H9 (cell line): ENCODE data around the gene RAD18. TPM values are rescaled to one million over a fixed set of nuclear protein-coding genes. Genes with fewer than 3 reads are reported as not detected.

Source experiments
- DNase-seq: peaks from one replicate; pipeline ENCODE4 v3.0.0-alpha.2; 2017
- H2AFZ ChIP-seq: one replicate; pipeline ENCODE4 v1.6.1; 2013; ENCODE audit warnings: mild to moderate bottlenecking, low read length, control low read depth, moderate library complexity
- H2AK5ac ChIP-seq: 2 replicates; pipeline ENCODE4 v1.6.1; 2013; ENCODE audit warnings: low read length, control low read depth, mixed read lengths; ENCODE audit not compliant: insufficient read length
- H2BK120ac ChIP-seq: one replicate; pipeline ENCODE4 v1.6.1; 2013; ENCODE audit warnings: low read depth, mild to moderate bottlenecking, low read length, control low read depth, inconsistent platforms; ENCODE audit not compliant: poor library complexity, severe bottlenecking
- H2BK12ac ChIP-seq: 2 replicates; pipeline ENCODE4 v1.6.1; 2013; ENCODE audit warnings: low read length, control low read depth, mixed read lengths, low read depth; ENCODE audit not compliant: insufficient read length
- H2BK15ac ChIP-seq: 2 replicates; pipeline ENCODE4 v1.6.1; 2013; ENCODE audit warnings: low read depth, low read length, control low read depth
- H2BK20ac ChIP-seq: one replicate; pipeline ENCODE4 v1.6.1; 2013; ENCODE audit warnings: low read depth, mild to moderate bottlenecking, low read length, control low read depth, inconsistent platforms; ENCODE audit not compliant: poor library complexity, severe bottlenecking
- H2BK5ac ChIP-seq: 2 replicates; pipeline ENCODE4 v1.6.1; 2013; ENCODE audit warnings: low read length, control low read depth, mixed read lengths; ENCODE audit not compliant: insufficient read length
- H3K14ac ChIP-seq: 2 replicates; pipeline ENCODE4 v1.6.1; 2013; ENCODE audit warnings: low read length, control low read depth; ENCODE audit not compliant: insufficient read depth
- H3K18ac ChIP-seq: 2 replicates; pipeline ENCODE4 v1.6.1; 2013; ENCODE audit warnings: low read depth, mild to moderate bottlenecking, mixed read lengths, low read length, control low read depth; ENCODE audit not compliant: insufficient read length
- H3K23ac ChIP-seq: 2 replicates; pipeline ENCODE4 v1.6.1; 2013; ENCODE audit warnings: low read length, control low read depth, mixed read lengths, low read depth; ENCODE audit not compliant: insufficient read length
- H3K23me2 ChIP-seq: 2 replicates; pipeline ENCODE4 v1.6.1; 2013; ENCODE audit warnings: low read depth, mild to moderate bottlenecking, mixed read lengths, low read length, control low read depth; ENCODE audit not compliant: insufficient read length, poor library complexity, severe bottlenecking
- H3K27ac ChIP-seq: 2 replicates; pipeline ENCODE4 v1.5.1; 2013; ENCODE audit warnings: low read length, control low read depth, mixed read lengths, low read depth; ENCODE audit not compliant: insufficient read length
- H3K27me3 ChIP-seq: 2 replicates; pipeline ENCODE4 v1.6.1; 2013; ENCODE audit warnings: low read length, control low read depth, inconsistent platforms; ENCODE audit not compliant: insufficient read depth
- H3K4ac ChIP-seq: 2 replicates; pipeline ENCODE4 v1.6.1; 2013; ENCODE audit warnings: low read depth, mild to moderate bottlenecking, control low read depth, inconsistent platforms, low read length, moderate library complexity
- H3K4me1 ChIP-seq: 2 replicates; pipeline ENCODE4 v1.6.1; 2013; ENCODE audit warnings: low read length, control low read depth, inconsistent platforms; ENCODE audit not compliant: insufficient read depth
- H3K4me2 ChIP-seq: 2 replicates; pipeline ENCODE4 v1.6.1; 2013; ENCODE audit warnings: low read length, control low read depth, mixed read lengths; ENCODE audit not compliant: insufficient read length, insufficient read depth
- H3K56ac ChIP-seq: 2 replicates; pipeline ENCODE4 v1.6.1; 2013; ENCODE audit warnings: low read depth, mild to moderate bottlenecking, mixed read lengths, low read length, control low read depth; ENCODE audit not compliant: insufficient read length
- H3K79me1 ChIP-seq: 2 replicates; pipeline ENCODE4 v1.6.1; 2013; ENCODE audit warnings: low read depth, mild to moderate bottlenecking, moderate library complexity, low read length, control low read depth, inconsistent platforms; ENCODE audit not compliant: insufficient read depth, poor library complexity, severe bottlenecking
- H3K79me2 ChIP-seq: 2 replicates; pipeline ENCODE4 v1.6.1; 2013; ENCODE audit warnings: low read length, control low read depth, inconsistent platforms; ENCODE audit not compliant: insufficient read depth
- H3K9ac ChIP-seq: 2 replicates; pipeline ENCODE4 v1.6.1; 2013; ENCODE audit warnings: low read length, control low read depth, mixed read lengths; ENCODE audit not compliant: insufficient read length; ENCODE audit errors: extremely low read depth
- H3K9me3 ChIP-seq: one replicate; pipeline ENCODE4 v1.6.1; 2013; ENCODE audit warnings: low read depth, low read length, inconsistent platforms; ENCODE audit not compliant: control insufficient read depth
- H3T11ph ChIP-seq: one replicate; pipeline ENCODE4 v1.6.1; 2013; ENCODE audit warnings: mild to moderate bottlenecking, low read length, control low read depth, inconsistent platforms
- H4K20me1 ChIP-seq: one replicate; pipeline ENCODE4 v1.6.1; 2013; ENCODE audit not compliant: control insufficient read depth, insufficient read length, insufficient read depth
- H4K5ac ChIP-seq: 2 replicates; pipeline ENCODE4 v1.6.1; 2013; ENCODE audit warnings: low read depth, mild to moderate bottlenecking, mixed read lengths, low read length, control low read depth; ENCODE audit not compliant: insufficient read length
- H4K8ac ChIP-seq: replicated peaks from 2 replicates; pipeline ENCODE4 v1.6.1; 2013; ENCODE audit warnings: low read length, control low read depth, mixed read lengths, low read depth; ENCODE audit not compliant: insufficient read length
- H4K91ac ChIP-seq: 2 replicates; pipeline ENCODE4 v1.6.1; 2013; ENCODE audit warnings: low read depth, mild to moderate bottlenecking, moderate library complexity, mixed read lengths, low read length, control low read depth; ENCODE audit not compliant: insufficient read length
- H3K27ac Mint-ChIP-seq, 3 experiments: 2 replicates in 2 of 3; 3 replicates in 1 of 3; pipeline ENCODE4 v1.8.0; 2020 to 2021; ENCODE audit warnings: mixed read lengths in 3 of 3, mild to moderate bottlenecking in 1 of 3, moderate library complexity in 1 of 3
- H3K27me3 Mint-ChIP-seq: 2 replicates; pipeline ENCODE4 v1.8.0; 2021; ENCODE audit warnings: low read depth, mild to moderate bottlenecking, moderate library complexity, mixed read lengths
- H3K36me3 Mint-ChIP-seq, 3 experiments: 2 replicates in 2 of 3; 3 replicates in 1 of 3; pipeline ENCODE4 v1.8.0; 2020 to 2021; ENCODE audit warnings: low read depth in 3 of 3, mixed read lengths in 3 of 3; ENCODE audit not compliant: insufficient read depth in 1 of 3
- H3K4me1 Mint-ChIP-seq, 2 experiments: 2 replicates each; pipeline ENCODE4 v1.8.0; 2020; ENCODE audit warnings: mixed read lengths in 2 of 2
- H3K4me3 Mint-ChIP-seq, 2 experiments: 2 replicates in 1 of 2; 3 replicates in 1 of 2; pipeline ENCODE4 v1.8.0; 2020 to 2021; ENCODE audit warnings: mild to moderate bottlenecking in 2 of 2, mixed read lengths in 2 of 2, moderate library complexity in 1 of 2
- H3K9me3 Mint-ChIP-seq, 2 experiments: 2 replicates in 1 of 2; 3 replicates in 1 of 2; pipeline ENCODE4 v1.8.0; 2020; ENCODE audit warnings: mild to moderate bottlenecking in 2 of 2, mixed read lengths in 2 of 2, moderate library complexity in 1 of 2
- CTCF ChIP-seq: fragments of 200-600 bp; sonication (generic); conservative IDR thresholded peaks from 3 replicates; pipeline ENCODE4 v1.8.0; 2021; ENCODE audit warnings: antibody characterized with exemption, mild to moderate bottlenecking
- WGBS: extraction: QIAGEN DNeasy Blood & Tissue Kit; methylation state at CpG from one replicate; pipeline ENCODE4 v1.1.7; 2013; ENCODE audit warnings: missing lambda C conversion rate, low lambda C conversion rate, mixed read lengths; ENCODE audit not compliant: insufficient read length; ENCODE audit errors: extremely low coverage; 5-methylcytosine and 5-hydroxymethylcytosine counted together
- total RNA-seq: library from RNA; stranded (reverse); gene quantifications from 2 replicates; pipeline ENCODE4 v1.2.1, GENCODE V29; 2021

RAD18 gene
- total RNA-seq, 1 experiment from 2014 or later, result 27.8 TPM

- H3K14ac ChIP-seq, result no peak overlapping the region
- no peak overlapping the region for H2BK12ac ChIP-seq
- H2BK15ac ChIP-seq, result no peak overlapping the region
- no peaks in the 10 kb centered on the region for H3K79me2 ChIP-seq
- no peaks in the 10 kb centered on the region for H4K20me1 ChIP-seq
- no peak overlapping the region for H2AFZ ChIP-seq
- no peak overlapping the region for H3T11ph ChIP-seq
- no peak overlapping the region for H3K27ac ChIP-seq
- H2BK20ac ChIP-seq, result no peak overlapping the region
- H4K5ac ChIP-seq, result no peak overlapping the region
- peaks cover 11 to 17% of the 10 kb centered on the region in 2 experiments for H3K4me1 Mint-ChIP-seq
- H3K23ac ChIP-seq, result no peak overlapping the region
- H3K4ac ChIP-seq, result no peak overlapping the region
- H2AK5ac ChIP-seq, result no peak overlapping the region
- peaks cover 3% of the 10 kb centered on the region in 2 experiments; a peak in 3 of 5 replicates for H3K9me3 Mint-ChIP-seq
- no peaks in the 10 kb centered on the region for H3K27me3 ChIP-seq
- no peaks in the 10 kb centered on the region for H3K79me1 ChIP-seq
- no peak overlapping the region for H3K56ac ChIP-seq
- H3K9me3 ChIP-seq, result no peaks in the 10 kb centered on the region
- H3K4me1 ChIP-seq, result no peaks in the 10 kb centered on the region; the same call in 1 of the 2 replicates
- H4K8ac ChIP-seq, result no peak overlapping the region
- no peak for DNase-seq
- H2BK120ac ChIP-seq, result no peak overlapping the region
- H3K23me2 ChIP-seq, result no peaks in the 10 kb centered on the region
- H3K18ac ChIP-seq, result no peak overlapping the region
- no peak for TF ChIP-seq CTCF
- no peak overlapping the region for H3K4me2 ChIP-seq
- H3K9ac ChIP-seq, result no peak overlapping the region
- H2BK5ac ChIP-seq, result no peak overlapping the region
- H3K36me3 Mint-ChIP-seq, result peaks cover 3 to 17% (median 11%) of the 10 kb centered on the region in 3 experiments; a peak in 5 of 7 replicates
- no peak overlapping the region for H3K27ac Mint-ChIP-seq
- WGBS, result no CpG with 5 or more reads among the region's 2 CpGs
- no peak overlapping the region for H4K91ac ChIP-seq
- no peak overlapping the region for H3K4me3 Mint-ChIP-seq
- H3K27me3 Mint-ChIP-seq, result peaks cover 3% of the 10 kb centered on the region; the same call in 1 of the 2 replicates
Measured at GRCh38 chr3:9007213-9007612, 43.9 kb upstream of the RAD18 start.
